Measurements from ENCODE around the gene MMP17. TPM values are rescaled to one million over a fixed set of nuclear protein-coding genes. Genes with fewer than 3 reads are reported as not detected.
"Not testable (repeated sequence)": the region's sequence is repeated elsewhere in the genome, so short reads cannot be mapped to it uniquely, and the experiment has no call there.

MMP17 gene
- total RNA-seq, 1 donor from 2014 or later: 8.5 TPM

DNA sequence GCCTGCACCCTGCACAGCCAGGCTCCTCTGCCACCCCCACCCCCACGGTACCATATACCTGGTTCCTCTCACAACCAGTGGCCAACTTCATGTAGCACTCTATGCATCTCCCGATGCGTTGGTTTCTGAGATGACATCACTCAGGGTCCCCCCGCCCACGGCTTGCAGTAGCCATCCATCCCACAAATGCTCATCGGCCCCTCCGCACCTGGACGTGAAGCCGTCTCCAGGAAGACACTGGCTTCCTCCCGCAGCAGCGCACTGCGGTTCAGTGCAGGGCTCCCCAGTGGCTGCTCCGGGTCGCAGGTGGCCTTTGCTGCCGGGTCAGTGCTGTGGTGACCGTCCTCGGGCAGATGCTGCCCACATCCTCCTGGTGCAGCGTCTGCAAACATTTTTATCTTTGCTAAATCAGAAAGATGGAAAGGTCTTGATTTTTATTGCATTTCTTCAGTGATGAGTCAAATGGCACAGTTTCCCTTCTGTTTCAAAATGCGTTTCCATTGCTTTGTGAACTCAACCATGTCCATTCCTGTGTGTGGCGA lies 27.5 kb upstream of the MMP17 start:
- DNase-seq: no peak

DNA sequence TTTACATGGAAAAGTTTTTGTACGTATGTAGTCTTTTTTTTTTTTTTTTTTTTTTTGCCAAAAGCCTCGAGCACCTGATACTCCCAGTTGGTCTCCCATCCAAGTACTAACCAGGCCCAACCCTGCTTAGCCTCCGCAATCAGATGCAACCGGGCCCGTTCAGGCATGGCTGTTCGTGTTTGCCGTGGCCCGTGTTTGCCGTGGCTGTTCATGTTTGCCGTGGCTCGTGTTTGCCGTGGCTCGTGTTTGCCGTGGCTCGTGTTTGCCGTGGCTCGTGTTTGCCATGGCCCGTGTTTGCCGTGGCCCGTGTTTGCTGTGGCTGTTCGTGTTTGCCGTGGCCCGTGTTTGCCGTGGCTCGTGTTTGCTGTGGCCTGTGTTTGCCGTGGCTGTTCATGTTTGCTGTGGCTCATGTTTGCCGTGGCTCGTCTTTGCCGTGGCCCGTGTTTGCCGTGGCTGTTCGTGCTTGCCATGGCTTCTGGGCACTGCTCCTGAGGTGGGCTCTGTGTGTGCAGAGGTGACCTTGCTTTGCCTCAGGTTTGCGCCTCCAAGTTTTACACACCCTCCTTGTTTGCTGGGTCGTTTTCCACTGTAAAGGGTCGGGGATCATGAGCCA lies 26.8 kb upstream of the MMP17 start:
- DNase-seq: no peak

- no peak for DNase-seq
These were observed 24.2 kb upstream of the MMP17 start for GRCh38 chr12:131803961-131804521.

DNA sequence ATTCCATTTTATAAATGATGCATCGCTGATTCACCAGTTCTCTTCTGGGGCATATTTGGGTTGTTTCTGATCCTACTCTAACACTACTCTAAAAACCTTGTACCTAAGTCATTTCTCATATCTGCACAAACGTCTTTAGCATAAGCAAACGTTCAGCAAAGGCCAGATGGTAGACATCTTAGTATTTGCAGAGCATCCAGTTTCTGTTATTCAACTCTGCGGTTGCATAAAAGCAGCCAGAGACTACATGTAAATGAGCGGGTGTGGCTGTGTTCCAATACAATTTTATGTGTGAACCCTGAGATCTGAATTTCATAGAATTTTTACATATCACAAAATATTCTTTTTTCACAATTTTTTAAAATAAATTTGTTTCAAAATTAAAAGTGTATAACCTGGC lies 22.8 kb upstream of the MMP17 start:
- no peak for DNase-seq

DNA sequence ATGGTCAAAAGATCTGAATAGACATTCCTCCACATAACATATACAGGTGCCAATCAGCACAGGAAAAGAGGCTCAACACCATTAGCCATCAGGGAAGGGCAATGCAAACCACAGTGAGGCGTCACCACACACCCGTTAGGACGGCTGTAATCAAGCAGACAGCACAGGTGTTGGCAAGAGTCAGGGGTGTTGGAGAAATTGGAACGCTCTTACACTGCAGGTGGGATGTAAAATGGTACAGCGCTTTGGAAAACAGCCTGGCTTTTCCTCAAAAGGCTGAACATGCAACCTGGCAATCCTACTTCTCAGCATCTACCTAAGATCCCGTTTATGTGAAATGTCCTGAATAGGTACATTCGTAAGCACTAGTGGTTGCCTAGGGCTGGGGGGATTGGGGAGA lies 21.5 kb upstream of the MMP17 start:
- DNase-seq: no peak

DNA sequence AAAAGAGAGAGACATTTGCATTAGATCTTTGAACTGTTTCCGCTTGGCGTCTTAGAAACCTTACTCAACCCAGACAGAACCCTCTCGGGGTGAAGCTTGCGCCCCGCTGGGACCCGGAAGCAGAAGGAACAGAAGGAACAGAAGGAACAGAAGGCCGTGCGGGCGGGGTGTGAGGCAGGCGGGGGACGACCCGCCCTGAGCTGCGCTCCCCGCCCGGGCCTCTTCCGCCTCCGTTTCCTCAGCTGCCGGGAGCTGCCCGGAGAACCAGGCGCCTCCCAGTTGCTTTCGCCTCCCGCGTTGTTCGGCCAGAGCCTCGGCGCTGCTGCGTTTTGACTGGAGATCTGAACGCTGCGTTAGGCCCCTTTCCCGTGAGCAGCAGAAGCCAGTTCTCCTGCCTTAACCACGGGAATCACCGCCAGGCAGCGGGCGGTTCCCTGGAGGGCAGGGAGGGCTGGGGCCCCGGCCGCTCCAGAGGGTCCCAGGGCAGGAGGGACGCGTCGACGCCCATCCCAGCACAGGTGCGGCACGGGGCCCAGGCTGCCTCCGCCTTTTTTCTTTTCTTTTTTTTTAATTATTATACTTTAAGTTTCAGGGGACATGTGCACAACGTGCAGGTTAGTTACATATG lies 19.3 kb upstream of the MMP17 start:
- DNase-seq: no peak

GRCh38 chr12:131809476-131810254 lies 18.5 kb upstream of the MMP17 start:
- not testable (repeated sequence) for DNase-seq

- no peak for DNase-seq
These were observed 17.5 kb upstream of the MMP17 start for GRCh38 chr12:131810726-131811125.

DNA sequence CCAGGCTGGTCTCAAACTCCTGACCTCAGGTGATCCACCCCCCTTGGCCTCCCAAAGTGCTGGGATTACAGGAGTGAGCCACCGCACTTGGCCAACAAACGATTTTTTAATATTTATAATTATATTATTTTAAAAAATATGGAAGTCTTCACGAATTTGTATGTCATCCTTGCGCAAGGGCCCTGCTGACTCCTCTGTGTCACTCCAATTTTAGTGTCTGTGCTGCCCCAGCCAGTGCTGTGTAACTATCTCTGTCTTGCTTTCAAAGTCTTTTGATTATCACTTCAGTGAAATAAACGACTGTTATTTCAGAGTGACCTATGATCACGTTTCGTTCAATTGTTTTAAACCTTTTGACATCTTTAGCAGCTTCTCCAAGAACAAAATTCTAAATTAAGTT lies 13.1 kb upstream of the MMP17 start:
- no peak for DNase-seq

DNA sequence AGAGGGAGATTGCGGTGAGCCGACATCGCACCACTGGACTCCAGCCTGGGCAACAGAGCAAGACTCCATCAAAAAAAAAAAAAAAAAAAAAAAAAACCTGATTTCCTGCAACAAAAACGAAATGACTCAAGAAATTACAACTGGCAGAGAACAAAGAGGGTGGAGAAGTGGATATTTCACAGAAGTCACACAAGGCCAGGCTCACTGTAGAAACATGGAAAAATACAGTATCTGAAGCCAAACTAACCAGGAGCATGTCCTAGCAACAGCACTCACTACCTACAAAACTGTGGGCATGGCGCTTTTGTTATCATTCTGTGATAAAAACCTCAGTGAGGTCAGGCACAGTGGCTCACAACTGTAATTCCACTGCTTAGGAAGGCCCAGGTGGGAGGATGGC lies 11.7 kb upstream of the MMP17 start:
- DNase-seq: no peak

DNA sequence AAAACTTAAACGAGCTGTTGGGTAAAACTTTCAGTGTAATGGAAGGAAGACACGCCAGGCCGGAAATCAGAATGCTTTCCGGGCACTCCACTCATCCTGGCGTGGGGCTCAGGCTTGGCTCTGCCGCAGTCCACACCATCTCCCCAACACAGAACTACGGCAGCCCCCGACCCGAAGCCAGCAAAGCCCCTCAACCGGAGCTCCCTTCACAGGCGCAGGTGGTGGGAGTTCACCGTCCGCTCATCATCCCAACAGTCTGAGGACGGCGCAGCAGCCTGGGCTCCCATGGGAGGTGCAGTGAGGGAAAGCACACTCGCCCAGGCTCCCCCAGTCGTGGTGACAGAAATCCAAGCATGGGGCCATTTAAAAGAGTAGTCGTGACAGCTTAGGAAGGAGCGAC lies 11.0 kb upstream of the MMP17 start:
- DNase-seq: no peak

- no peak for DNase-seq
These were observed 9.2 kb upstream of the MMP17 start for GRCh38 chr12:131818821-131819585.

DNA sequence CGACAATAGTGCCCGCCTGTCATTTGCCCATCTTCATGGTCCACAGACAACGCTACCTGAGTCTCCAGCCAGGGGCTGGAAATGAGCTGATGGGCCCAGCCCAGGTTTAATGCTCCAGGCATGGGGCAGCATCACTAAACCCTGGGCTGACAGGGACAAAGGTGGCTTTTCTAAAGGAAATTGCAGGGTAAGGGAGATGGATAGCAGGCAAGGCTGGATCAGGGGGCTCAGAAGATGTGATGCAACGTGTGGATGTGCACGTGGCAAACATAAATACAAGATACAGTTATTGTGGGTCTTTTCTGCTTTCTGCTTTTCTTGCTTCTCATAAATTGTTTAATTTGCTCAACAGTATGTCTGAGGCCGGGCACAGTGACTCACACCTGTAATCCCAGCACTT lies 3.7 kb upstream of the MMP17 start:
- no peak for DNase-seq

- DNase-seq: no peak
These were observed 2.9 kb upstream of the MMP17 start for GRCh38 chr12:131825146-131825892.

- no peak for DNase-seq
These were observed 1.9 kb upstream of the MMP17 start for GRCh38 chr12:131826097-131826928.

GRCh38 chr12:131828671-131829355 lies 620 bp downstream of the MMP17 start:
- no peak for DNase-seq

- no peak for DNase-seq
These were observed 1.2 kb downstream of the MMP17 start for GRCh38 chr12:131829356-131829747.

DNA sequence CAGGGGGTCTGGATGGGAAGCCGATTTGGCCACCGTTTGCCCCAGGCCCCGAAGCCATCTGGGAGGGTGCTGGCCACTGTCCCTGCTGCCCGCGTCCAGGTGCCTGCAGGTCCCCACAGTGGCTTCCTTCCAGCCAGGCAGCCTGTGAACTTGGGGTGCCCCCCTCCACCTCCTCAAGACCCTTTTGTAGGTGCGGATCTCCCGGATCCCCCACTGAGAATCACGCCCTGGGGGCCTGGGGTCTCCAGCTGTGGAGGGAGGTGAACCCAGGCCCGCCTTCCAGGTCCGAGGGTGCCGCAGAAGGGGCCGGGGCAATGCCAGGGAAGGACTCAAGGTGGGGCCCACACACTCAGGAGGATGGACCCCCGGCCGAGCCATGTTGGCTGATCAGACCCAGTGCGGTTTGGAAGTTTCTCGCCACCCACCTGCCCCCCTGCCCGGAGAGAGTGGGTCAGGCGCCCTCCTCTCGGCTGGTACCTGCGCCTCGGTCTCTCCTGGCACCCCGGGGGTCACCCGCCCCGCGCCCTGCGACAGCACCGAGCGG lies 1.7 kb downstream of the MMP17 start:
- DNase-seq: no peak

- DNase-seq: peak; percentile 37
These were observed 2.2 kb downstream of the MMP17 start for GRCh38 chr12:131830335-131830913.

All from skin of body (tissue), 2 donors.